Measurements from ENCODE around the gene PCNT. TPM values are rescaled to one million over a fixed set of nuclear protein-coding genes. Genes with fewer than 3 reads are reported as not detected.

Gene PCNT
- total and polyA plus RNA-seq, 2 of the 8 experiments (the other 6 are each of a cell fraction or from before 2014, with no cell fraction given) = 9.9 to 45.1 TPM

GRCh38 chr21:46442938-46443337 lies 119.0 kb downstream of the PCNT start (continued):
- no peak for TF ChIP-seq CHD7 (IDR thresholded peaks at IDR 0.05; ENCODE audit: insufficient replicate concordance, low read length)
